GM19395 (cell line): ENCODE results near the gene MIX23.

Experiments
- ATAC-seq: cut with Tn5 transposase; IDR thresholded peaks from one replicate; pipeline ENCODE4 v1.9.1; 2021; ENCODE audit warnings: mild to moderate bottlenecking, moderate library complexity; ENCODE audit not compliant: unreplicated experiment

MIX23 gene

DNA sequence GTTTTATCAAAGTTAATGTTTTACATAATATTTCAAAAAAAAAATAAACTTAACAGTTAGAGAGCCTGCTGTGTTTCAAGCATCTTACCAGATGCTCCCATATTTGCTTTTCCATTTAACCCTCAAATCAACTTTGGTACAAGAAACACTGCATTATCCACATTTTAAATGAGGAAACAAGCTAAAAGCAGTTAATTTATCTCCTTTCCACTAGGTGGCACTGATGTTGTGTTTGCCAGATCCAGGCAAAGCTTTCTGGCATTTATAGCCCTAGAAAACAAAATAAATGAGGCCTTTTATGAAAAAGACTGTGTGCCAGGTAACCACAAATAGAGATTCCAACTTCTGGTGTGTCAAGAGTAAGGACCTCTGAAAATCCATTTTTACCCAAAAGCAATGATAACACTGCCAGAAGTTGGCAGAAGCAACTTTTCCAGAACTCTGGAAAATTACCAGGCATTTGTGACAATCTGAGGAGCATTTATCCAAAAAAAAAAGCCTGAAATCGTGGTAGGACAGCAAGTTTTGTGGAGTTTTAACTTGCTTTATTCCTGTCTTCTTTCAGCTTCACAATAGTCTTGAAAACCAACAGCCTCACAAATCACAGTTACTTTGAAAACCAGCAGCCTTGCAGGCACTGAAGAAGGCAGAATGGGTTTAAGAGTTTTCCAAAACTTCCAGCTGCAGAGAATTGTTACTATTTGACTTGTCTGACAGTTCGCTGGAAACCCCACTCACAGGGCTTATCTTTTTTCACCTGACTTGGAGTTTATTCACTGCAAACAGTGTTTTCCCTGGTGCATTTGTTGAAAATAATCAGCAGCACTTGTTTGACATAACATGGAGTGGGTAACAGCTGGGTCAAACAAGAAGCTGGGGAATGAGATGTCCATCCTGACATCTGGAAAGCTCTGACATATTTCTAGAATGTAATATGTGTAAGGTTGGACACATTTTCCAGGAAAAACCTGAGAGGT, 10.1 kb upstream of the MIX23 start:
- no peak for ATAC-seq

DNA sequence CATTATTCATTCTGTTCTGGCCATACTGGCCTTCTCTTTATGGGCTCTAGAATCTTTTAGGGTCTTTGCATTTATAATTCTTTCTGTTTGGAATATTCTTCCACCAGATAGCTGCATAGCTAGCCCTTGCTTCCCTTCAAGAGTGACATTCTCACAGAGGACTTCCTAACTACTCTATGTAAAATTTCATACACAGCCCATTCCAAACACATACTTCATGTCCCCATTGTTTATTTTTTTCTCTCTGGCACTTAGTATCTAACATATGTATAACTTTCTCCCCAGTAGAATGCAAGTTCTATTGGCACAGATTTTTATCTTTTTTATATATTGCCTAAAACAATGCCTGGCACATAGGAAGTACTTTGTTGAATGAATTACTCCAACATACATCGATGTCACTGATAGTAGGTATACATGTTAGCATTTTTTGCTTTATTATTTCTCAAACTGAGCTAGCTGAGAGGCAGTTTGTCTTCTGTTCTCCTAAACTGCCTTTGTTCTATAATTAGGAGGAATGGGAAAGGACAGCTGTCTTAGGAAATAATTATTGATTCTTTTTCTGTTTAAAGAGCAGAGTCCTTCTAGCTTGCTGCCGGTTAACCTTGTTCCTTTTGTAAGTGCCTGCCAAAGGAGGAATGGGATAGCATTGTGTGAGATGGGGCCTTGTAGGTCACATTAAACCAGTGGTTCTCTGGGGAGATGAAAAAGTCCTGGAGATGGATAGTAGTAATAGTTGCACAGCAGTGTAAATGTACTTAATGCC, 8.8 kb upstream of the MIX23 start:
- ATAC-seq, result no peak

- no peak for ATAC-seq
Measured at GRCh38 chr3:122390665-122391064, 7.6 kb upstream of the MIX23 start.

GRCh38 chr3:122389892-122390291, 6.9 kb upstream of the MIX23 start:
- ATAC-seq, result no peak

- ATAC-seq, result no peak
Measured at GRCh38 chr3:122389197-122389596, 6.2 kb upstream of the MIX23 start.

GRCh38 chr3:122387709-122388108, 4.7 kb upstream of the MIX23 start:
- ATAC-seq, result no peak

GRCh38 chr3:122383771-122384697, 1.0 kb upstream of the MIX23 start, which contains the start of gene FAM162A:
Gene FAM162A (plus strand): TSS chr3:122384182. CDS start chr3:122384266, 84 bp downstream.
- ATAC-seq, result peak; percentile 90

DNA sequence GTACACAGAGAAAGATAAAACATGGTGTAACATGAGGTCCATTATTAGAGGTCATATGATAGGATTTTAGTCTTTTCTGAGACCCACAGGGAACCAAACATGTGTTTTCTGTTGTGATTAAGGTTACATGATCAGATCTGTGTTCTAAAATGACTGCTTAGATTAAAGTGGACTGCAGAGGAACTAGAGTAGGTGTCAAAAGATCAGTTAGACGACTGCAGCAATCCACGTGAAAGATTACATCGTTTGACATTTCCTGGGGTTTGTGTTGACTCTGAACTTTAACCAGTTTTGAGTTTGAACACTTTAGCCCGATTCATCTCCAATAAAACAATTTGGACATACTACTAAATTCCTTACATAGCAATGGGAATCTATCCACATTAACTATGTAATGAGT, 5.1 kb downstream of the MIX23 start:
- ATAC-seq, result no peak

GRCh38 chr3:122374034-122374433, 9.0 kb downstream of the MIX23 start:
- ATAC-seq, result no peak

- ATAC-seq, result no peak
Measured at GRCh38 chr3:122366379-122366749, 16.7 kb downstream of the MIX23 start.

DNA sequence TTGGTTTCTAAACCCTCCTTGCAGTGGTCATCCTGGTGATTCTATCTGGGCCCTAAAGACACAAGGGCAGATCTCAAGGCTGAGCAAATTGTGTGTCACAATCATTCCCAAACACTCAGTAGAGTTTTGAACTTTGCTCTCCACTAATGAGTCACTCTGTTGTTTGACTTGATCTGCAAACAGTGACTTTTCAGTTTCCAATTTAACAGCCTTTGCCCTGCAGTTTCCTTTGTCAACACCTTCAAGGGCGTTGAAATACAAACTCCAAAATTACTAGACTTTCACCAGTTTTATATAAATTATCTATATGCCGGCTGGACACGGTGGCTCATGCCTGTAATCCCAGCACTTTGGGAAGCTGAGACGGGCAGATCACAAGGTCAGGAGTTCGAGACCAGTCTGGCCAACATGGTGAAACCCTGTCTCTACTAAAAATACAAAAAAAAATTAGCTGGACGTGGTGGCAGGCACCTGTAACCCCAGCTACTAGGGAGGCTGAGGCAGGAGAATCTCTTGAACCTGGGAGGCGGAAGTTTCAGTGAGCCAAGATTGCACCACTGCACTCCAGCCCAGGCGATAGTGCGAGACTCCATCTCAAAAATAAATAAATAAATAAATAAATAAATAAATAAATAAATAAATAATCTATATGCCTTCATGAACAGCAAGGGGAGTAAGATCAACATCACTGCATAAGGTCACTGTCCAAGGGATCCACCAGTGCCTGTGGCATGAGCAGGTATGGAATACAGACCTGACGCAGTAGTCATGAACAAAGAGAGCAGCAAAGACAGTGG, 17.3 kb downstream of the MIX23 start:
- ATAC-seq, result peak; percentile 83

- ATAC-seq, result peak; percentile 50
Measured at GRCh38 chr3:122365073-122365472, 18.0 kb downstream of the MIX23 start.

- ATAC-seq, result no peak
Measured at GRCh38 chr3:122364490-122364889, 18.5 kb downstream of the MIX23 start.

DNA sequence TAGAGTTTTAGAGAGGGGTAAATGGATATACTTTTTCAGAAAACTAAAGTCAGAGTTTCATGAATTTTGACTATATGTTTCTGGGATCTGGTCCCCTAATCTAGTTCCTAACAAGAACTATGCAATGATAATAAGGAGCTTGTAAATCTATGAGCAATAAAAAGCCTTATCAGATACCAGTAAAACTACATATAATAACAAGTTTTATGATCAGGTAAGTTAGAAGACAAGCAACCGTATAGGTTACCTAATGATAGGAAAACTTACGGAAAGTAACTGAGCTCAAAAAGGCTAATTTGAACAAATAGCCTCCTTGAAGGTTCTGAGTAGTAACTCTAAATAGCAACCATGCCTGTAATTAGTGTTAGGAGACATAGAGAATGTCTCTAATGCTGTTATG, 21.0 kb downstream of the MIX23 start:
- no peak for ATAC-seq

DNA sequence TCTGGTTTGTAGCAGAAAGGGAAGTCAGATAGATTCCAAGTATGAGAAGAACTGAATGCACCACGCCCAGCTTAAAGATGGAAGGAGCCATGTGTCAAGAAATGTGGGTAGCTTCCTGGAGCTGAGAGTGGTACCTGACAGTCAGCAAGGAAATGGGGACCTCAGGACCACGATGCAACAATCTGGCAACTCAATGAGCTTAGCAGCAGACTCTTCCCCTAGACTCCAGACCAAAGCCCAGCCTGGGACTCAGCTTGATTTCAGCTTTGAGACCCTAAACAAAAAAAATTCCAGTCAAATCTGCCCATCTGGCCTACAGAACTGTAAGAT, 24.4 kb downstream of the MIX23 start:
- ATAC-seq, result no peak

DNA sequence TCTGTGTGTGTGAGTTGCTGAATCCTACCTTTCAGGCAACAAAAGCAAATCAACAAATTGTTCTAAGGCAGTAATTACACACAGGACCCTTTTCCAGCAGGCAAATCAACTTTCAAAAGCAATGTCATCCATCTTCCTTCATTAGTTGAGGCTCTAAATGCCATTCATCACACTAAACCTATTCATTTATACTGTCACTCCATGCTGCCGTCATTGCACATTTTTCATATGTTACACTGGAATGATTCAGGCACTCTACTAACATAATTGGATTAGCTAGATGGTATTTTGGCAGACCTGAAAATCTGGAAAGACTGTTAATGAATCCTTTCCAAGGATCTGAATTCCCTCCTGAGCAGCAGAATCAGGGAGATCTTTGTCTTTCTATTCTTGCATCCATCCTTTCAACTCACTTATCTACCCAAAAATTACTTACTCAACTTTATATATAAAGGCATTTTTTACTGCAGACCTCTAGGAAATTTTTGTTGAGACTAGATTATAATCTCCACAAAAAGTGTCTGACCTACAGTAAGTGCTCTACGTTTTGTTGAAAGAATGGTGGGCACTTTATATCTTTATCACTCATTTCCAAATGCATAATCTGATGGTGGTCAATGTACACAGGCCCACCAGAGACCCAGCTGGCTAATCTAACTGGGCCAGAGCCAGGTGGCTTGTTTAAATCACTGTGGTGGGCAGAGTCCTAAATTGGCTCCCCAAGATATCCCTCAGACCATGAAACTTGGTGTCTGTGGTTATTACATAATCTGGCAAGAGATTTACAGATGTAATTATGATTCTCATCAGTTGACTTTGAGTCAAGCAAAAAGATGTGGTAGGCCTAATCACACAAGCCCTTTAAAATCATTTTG, 25.0 kb downstream of the MIX23 start:
- no peak for ATAC-seq

DNA sequence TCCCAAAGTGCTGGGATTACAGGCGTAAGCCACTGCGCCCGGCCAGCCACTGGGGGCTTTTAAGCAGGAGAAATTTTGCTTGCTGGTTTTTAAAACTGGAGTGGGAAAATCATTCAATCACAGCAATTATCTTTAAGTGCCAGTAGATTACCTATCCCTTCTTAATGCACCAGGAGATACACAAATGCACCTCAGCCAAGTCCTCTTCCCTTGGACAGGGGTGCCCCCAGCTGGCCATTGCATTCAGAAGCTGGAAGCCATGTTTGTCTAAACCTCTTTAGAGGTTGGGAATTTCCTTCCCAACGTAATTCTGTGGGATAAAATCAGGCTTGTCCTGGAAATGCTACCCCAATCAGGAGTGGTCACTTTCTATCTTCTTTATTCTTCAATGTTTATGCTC, 26.6 kb downstream of the MIX23 start:
- no peak for ATAC-seq

DNA sequence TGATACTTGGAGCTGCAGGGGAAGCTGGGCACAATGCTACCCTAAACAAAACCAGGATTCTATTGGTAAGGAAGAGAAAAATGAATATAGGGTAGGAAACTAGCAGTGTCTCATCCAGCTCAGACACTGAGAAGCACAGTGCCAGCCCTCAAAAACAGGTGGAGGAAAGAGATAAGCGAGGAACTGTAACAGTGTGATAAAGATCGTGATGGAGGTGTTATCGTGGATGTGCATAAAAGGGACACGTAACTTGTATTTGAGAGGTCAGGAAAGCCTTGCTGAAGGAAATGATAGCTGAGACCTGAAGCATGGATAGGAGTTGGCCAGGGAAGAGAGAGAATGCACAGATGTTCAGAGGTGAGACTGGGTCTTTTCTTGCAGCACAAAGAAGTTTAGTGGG, 27.4 kb downstream of the MIX23 start:
- no peak for ATAC-seq

- no peak for ATAC-seq
Measured at GRCh38 chr3:122353893-122354401, 29.1 kb downstream of the MIX23 start.
